GM23338 (cell line): ENCODE measurements around the gene SLC8B1.

Experiments
- EZH2 ChIP-seq: fragments of 200-600 bp; sonication (generic); IDR thresholded peaks from one replicate; pipeline ENCODE4 v1.8.0; 2017; ENCODE audit warnings: antibody characterized with exemption, mild to moderate bottlenecking, low read depth; ENCODE audit not compliant: unreplicated experiment
- EZH2phosphoT487 ChIP-seq: fragments of 200-600 bp; sonication (generic); IDR thresholded peaks from one replicate; pipeline ENCODE4 v1.8.1; 2018; ENCODE audit warnings: antibody characterized with exemption; ENCODE audit not compliant: unreplicated experiment
- JUNB ChIP-seq: IDR thresholded peaks from one replicate; pipeline ENCODE4 v1.6.1; 2016; ENCODE audit warnings: antibody characterized with exemption; ENCODE audit not compliant: unreplicated experiment
- NANOG ChIP-seq: IDR thresholded peaks from 2 replicates; pipeline ENCODE4 v1.6.1; 2016; ENCODE audit warnings: antibody characterized with exemption, borderline replicate concordance
- POLR2AphosphoS5 ChIP-seq: IDR thresholded peaks from 2 replicates; pipeline ENCODE4 v1.6.1; 2016; ENCODE audit warnings: antibody characterized with exemption, low read depth
- ZNF114 ChIP-seq: fragments of 250-450 bp; sonication (Bioruptor Pico); IDR thresholded peaks from 2 replicates; pipeline ENCODE4 v1.5.0; 2020; ENCODE audit warnings: mild to moderate bottlenecking, moderate library complexity
- ZNF331 ChIP-seq: fragments of 250-450 bp; sonication (Bioruptor Pico); IDR thresholded peaks from 2 replicates; pipeline ENCODE4 v1.5.0; 2020; ENCODE audit warnings: low read depth, mild to moderate bottlenecking, moderate library complexity
- TF ChIP-seq, protein P1 (sequence below), 2 experiments: fragments of 200-600 bp in 1 of 2; sonication (generic) in 1 of 2; conservative IDR thresholded peaks; 2 replicates each; pipeline versions ENCODE4 v1.5.1 to v1.6.1; 2016 to 2017; ENCODE audit warnings: antibody characterized with exemption in 2 of 2, low read depth in 2 of 2, mild to moderate bottlenecking in 2 of 2, moderate library complexity in 1 of 2
- TF ChIP-seq, protein P2 (sequence below): IDR thresholded peaks from one replicate; pipeline ENCODE4 v1.6.1; 2018; ENCODE audit warnings: antibody characterized with exemption; ENCODE audit not compliant: unreplicated experiment
- TF ChIP-seq, protein P3 (sequence below): IDR thresholded peaks from 2 replicates; pipeline ENCODE4 v1.6.1; 2016; ENCODE audit warnings: antibody characterized with exemption

DNA sequence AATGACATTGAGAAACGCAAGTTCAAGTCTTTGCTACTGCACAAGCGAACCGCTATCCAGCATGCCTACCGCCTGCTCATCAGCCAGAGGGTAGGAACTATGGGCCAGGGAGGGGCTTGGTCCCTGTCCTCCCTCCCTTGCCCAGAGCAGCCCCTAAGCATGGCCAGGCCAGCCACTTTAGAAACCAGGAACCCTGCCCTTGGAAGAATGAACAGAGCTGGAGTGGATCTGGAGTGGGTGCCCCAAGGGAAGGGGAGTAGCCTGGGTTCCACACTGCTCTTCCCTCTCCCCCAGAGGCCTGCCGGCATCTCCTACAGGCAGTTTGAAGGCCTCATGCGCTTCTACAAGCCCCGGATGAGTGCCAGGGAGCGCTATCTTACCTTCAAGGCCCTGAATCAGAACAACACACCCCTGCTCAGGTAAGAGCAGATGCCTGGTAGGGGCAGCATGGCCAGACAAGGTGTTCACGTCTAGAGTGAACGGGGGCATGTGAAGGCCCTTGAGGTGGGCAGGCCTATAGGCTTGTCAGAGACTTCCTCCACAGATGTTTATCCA lies 57.9 kb downstream of the SLC8B1 start:
- TF ChIP-seq, protein P1, sequence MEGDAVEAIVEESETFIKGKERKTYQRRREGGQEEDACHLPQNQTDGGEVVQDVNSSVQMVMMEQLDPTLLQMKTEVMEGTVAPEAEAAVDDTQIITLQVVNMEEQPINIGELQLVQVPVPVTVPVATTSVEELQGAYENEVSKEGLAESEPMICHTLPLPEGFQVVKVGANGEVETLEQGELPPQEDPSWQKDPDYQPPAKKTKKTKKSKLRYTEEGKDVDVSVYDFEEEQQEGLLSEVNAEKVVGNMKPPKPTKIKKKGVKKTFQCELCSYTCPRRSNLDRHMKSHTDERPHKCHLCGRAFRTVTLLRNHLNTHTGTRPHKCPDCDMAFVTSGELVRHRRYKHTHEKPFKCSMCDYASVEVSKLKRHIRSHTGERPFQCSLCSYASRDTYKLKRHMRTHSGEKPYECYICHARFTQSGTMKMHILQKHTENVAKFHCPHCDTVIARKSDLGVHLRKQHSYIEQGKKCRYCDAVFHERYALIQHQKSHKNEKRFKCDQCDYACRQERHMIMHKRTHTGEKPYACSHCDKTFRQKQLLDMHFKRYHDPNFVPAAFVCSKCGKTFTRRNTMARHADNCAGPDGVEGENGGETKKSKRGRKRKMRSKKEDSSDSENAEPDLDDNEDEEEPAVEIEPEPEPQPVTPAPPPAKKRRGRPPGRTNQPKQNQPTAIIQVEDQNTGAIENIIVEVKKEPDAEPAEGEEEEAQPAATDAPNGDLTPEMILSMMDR (conservative IDR thresholded peaks at IDR 0.05; ENCODE audit: low read depth in 2 of 2) = no peak
- TF ChIP-seq, protein P2, sequence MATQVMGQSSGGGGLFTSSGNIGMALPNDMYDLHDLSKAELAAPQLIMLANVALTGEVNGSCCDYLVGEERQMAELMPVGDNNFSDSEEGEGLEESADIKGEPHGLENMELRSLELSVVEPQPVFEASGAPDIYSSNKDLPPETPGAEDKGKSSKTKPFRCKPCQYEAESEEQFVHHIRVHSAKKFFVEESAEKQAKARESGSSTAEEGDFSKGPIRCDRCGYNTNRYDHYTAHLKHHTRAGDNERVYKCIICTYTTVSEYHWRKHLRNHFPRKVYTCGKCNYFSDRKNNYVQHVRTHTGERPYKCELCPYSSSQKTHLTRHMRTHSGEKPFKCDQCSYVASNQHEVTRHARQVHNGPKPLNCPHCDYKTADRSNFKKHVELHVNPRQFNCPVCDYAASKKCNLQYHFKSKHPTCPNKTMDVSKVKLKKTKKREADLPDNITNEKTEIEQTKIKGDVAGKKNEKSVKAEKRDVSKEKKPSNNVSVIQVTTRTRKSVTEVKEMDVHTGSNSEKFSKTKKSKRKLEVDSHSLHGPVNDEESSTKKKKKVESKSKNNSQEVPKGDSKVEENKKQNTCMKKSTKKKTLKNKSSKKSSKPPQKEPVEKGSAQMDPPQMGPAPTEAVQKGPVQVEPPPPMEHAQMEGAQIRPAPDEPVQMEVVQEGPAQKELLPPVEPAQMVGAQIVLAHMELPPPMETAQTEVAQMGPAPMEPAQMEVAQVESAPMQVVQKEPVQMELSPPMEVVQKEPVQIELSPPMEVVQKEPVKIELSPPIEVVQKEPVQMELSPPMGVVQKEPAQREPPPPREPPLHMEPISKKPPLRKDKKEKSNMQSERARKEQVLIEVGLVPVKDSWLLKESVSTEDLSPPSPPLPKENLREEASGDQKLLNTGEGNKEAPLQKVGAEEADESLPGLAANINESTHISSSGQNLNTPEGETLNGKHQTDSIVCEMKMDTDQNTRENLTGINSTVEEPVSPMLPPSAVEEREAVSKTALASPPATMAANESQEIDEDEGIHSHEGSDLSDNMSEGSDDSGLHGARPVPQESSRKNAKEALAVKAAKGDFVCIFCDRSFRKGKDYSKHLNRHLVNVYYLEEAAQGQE = no peak
- TF ChIP-seq POLR2AphosphoS5 (no peak), NANOG (no peak), EZH2 (no peak), EZH2phosphoT487 (no peak), JUNB (no peak), ZNF331 (CRISPR knock-in tag) (no peak), ZNF114 (CRISPR knock-in tag) (no peak)
- TF ChIP-seq, protein P3, sequence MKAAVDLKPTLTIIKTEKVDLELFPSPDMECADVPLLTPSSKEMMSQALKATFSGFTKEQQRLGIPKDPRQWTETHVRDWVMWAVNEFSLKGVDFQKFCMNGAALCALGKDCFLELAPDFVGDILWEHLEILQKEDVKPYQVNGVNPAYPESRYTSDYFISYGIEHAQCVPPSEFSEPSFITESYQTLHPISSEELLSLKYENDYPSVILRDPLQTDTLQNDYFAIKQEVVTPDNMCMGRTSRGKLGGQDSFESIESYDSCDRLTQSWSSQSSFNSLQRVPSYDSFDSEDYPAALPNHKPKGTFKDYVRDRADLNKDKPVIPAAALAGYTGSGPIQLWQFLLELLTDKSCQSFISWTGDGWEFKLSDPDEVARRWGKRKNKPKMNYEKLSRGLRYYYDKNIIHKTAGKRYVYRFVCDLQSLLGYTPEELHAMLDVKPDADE = no peak
